Subcutaneous adipose tissue (tissue), 4 donors: ENCODE measurements around the gene DTNB. TPM values are rescaled to one million over a fixed set of nuclear protein-coding genes. Genes with fewer than 3 reads are reported as not detected.

ENCODE experiments used
- total RNA-seq, 4 donors: library from RNA; depleted of rRNA; stranded (reverse); fragments of >200 nt; gene quantifications; one replicate each; pipeline ENCODE4 v1.1.0, GENCODE V29; 2016
- TF ChIP-seq, protein P1 (sequence below): fragments of 450-650 bp; IDR thresholded peaks from one replicate; pipeline ENCODE4 v1.5.1; 2016; ENCODE audit warnings: low read depth, mild to moderate bottlenecking, control low read depth, antibody characterized with exemption, moderate library complexity

DTNB gene
- total RNA-seq, 4 donors from 2014 or later, result 4.6 to 11.6 (median 7.3) TPM

DNA sequence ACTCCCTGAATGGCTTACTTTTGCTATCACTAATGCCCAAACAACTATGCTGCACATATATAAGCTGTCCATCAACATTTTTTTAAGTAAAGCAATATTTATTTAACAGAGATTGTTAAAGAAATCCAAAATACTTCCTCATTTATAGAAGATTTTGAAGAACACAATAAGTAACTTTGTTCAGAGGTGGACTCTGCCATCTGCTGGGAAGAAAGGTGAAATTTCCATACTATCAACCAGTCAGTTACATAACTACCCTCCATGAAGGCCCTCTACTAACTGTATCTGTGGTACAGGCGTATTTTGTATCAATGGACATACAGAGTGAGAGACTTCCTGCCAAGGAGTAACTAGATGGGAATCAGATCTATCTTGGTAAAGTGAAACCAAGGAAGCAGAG, 106.0 kb downstream of the DTNB start:
- TF ChIP-seq, protein P1, sequence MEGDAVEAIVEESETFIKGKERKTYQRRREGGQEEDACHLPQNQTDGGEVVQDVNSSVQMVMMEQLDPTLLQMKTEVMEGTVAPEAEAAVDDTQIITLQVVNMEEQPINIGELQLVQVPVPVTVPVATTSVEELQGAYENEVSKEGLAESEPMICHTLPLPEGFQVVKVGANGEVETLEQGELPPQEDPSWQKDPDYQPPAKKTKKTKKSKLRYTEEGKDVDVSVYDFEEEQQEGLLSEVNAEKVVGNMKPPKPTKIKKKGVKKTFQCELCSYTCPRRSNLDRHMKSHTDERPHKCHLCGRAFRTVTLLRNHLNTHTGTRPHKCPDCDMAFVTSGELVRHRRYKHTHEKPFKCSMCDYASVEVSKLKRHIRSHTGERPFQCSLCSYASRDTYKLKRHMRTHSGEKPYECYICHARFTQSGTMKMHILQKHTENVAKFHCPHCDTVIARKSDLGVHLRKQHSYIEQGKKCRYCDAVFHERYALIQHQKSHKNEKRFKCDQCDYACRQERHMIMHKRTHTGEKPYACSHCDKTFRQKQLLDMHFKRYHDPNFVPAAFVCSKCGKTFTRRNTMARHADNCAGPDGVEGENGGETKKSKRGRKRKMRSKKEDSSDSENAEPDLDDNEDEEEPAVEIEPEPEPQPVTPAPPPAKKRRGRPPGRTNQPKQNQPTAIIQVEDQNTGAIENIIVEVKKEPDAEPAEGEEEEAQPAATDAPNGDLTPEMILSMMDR, result no peak

DNA sequence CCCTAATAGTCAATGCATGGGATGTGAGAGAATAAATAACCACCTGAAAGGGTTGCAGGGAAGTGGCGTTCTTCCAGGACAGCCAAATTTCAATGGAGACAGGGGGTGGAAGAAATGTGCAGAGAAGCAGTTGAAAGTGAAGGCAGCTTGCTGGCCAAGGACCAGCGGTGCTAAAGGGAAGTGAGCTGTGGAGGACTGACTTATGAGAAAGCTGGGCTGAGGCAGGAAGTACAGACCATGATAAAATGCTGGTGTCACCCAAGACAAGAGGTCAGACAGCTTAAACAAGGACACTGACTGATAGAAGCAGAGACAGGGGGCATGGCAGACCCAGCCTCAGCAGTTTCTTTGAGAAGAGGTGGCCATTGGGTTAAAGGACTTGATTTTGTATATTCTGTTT, 106.7 kb downstream of the DTNB start:
- TF ChIP-seq, protein P1, result no peak

DNA sequence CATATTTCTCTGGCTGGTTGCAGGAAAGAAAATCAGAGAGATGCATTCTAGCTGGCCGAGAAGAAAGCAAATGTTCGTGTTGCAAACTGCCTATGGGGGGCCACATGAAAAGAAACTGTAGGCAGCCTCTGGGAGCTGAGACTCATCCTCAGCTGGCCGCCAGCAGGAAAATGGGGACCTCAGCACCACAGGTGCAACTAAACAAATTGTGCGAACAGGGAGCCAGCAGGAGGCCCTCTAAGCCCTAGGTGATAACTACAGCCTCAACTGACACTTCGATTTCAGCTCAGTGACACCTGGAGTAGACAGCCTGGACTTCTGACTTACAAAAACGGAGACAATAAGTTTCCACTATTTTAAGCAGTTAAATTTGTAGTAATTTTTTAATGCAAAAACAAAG, 107.3 kb downstream of the DTNB start:
- TF ChIP-seq, protein P1, result no peak

DNA sequence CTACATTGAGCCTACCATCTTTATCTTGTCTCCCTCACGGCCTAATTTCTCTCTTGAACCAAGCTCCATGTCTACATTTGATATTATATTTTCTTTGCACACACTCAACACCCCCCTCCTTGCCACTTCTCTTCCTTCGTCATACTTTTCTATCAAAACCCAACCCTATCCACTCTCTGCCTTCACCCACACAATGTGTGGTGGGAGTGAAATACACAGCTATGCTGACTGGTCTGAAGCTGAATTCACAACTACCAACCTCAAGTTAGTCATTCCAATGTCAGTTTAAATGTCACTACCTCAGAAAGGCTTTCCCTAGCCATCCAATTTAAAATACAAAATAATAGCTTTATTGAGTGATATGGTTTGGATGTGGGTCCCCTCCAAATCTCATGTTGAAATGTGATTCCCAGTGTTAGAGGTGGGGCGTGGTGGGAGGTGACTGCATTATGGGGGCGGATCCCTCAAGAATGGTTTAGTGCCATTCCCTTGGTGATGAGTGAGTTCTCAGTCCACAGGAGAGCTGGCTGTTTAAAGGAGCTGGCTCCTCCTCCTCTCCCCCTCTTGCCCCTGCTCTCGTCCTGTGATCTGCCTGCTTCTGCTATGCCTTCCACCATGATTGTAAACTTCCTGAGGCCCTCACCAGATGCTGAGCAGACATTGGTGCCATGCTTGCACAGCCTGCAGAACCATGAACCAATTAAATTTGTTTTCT, 112.1 kb downstream of the DTNB start:
- TF ChIP-seq, protein P1, result no peak

DNA sequence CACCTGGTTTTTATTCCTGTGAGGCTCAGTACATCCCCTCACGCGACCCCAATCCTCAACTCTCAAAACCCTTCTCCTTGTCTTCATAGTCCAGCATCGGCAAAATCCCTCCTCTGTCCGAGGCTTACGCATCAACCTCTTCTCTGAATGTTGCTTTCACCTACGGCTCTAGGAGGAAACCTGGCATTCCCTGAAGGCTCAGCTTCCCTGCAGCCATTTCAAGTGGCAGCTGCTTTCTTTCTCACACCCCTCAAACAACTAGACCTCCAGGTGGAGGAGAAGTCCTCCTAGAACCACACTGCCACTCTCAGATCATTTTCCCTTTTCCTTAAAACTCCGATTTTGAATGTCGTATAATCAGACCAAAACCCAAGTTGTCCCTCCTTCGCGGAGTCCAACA, 114.2 kb downstream of the DTNB start:
- TF ChIP-seq, protein P1, result no peak

DNA sequence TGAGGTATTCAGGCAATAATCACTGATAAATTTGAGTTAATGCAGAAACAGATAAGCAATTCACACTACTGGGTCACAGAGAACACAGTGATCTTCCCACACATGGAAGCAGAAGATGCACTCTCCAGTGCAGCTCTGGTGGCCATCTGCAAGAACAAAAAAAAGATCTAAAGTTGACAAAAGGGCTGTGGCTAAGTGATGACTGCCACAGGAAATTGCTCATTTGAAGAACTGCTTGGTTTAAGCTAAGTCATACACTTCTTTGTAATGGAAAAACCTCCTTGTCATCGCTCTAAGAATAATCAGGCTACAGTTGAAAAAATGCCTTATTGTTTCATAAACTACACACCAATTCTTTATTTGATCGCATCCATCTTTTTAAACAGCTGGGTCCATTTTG, 115.1 kb downstream of the DTNB start:
- TF ChIP-seq, protein P1, result no peak

DNA sequence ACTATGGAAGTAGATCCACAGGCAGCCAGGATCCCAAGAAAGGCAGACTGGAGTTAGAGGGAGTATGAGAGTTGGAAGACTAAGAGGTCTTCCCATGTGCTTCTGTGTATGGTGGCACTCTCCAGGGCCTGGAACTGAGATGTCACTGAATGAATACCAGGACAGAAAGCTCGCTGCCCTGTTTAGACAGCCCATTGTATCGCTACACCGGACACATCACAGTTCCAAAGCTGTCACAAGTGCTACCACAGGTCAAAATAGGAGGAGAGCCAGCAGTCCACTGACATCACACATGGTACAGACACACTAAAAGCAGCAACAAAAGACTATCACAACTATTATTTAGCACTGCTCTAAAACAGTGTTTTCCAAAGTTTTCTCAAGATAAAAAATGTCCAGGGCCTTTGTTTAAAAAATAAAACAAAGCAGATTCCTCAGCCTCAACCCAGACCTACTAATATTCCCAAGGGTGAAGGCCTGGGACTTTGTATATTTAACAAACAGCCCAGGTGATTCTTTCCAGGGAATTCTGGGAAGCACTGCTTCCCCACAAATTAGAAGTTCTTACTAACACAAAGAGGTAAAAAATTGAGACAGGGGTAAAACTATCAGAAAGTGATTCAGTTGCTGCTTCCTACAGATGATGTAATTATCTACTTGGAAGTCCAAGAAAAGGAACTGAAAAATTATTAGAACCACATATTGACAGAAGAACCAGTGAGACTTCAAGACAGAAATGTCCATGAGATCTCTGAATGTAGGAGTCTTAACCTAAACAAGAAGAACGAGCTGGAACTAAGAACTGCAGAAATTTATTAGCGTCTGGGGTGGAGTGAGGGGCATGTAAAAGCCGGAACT, 116.0 kb downstream of the DTNB start:
- TF ChIP-seq, protein P1, result no peak
